Stimulated activated CD4-positive, alpha-beta T cell treated with anti-CD3 and anti-CD28 coated beads, Interleukin-1b, Interleukin-23, amount 100 ng/mL, for 24 hours (primary cell): ENCODE measurements around the gene HEATR9.

ENCODE experiments used
- DNase-seq, 4 experiments: peaks; one replicate each; pipeline ENCODE4 v3.0.0-alpha.2; 2020; ENCODE audit warnings: low read depth in 4 of 4, low spot score in 1 of 4

HEATR9 gene

GRCh38 chr17:35895636-35896587 is 27.2 kb upstream of the HEATR9 start:
- DNase-seq: no peak

- no peak for DNase-seq
These were observed 25.5 kb upstream of the HEATR9 start for GRCh38 chr17:35894206-35894605.

GRCh38 chr17:35893751-35894150 is 25.1 kb upstream of the HEATR9 start:
- no peak for DNase-seq

- peak; percentile 15 to 52 (median 35) for DNase-seq
These were observed 23.7 kb upstream of the HEATR9 start for GRCh38 chr17:35892091-35893035.

- DNase-seq: no peak
These were observed 22.6 kb upstream of the HEATR9 start for GRCh38 chr17:35891269-35891668.

GRCh38 chr17:35890774-35891155 is 22.1 kb upstream of the HEATR9 start:
- no peak for DNase-seq

GRCh38 chr17:35889818-35890773 is 21.4 kb upstream of the HEATR9 start:
- no peak for DNase-seq

GRCh38 chr17:35889241-35889640 is 20.6 kb upstream of the HEATR9 start:
- no peak for DNase-seq

GRCh38 chr17:35879773-35880654 is 11.3 kb upstream of the HEATR9 start, which contains the start of gene CCL5:
TSS of gene CCL5 (minus strand) at chr17:35880360.
- peak in 1 of 4 experiments; percentile 6 for DNase-seq

- no peak for DNase-seq
These were observed 9.7 kb upstream of the HEATR9 start for GRCh38 chr17:35878361-35878760.

- no peak for DNase-seq
These were observed 8.8 kb upstream of the HEATR9 start for GRCh38 chr17:35877345-35878029.

- no peak for DNase-seq
These were observed 7.8 kb upstream of the HEATR9 start for GRCh38 chr17:35876534-35876933.

- no peak for DNase-seq
These were observed 7.1 kb upstream of the HEATR9 start for GRCh38 chr17:35875800-35876139.

- DNase-seq: no peak
These were observed 6.5 kb upstream of the HEATR9 start for GRCh38 chr17:35875072-35875799.

- no peak for DNase-seq
These were observed 3.7 kb upstream of the HEATR9 start for GRCh38 chr17:35872196-35872980.

GRCh38 chr17:35870906-35871819 is 2.5 kb upstream of the HEATR9 start:
- DNase-seq: no peak

- DNase-seq: no peak
These were observed 1.1 kb downstream of the HEATR9 start for GRCh38 chr17:35867574-35867973.
